Femur (tissue), 1 donor: ENCODE data around the gene FOXB1.
A peak's percentile ranks its signal among the peaks of the same experiment; 100 is the strongest.

Experiments
- DNase-seq: peaks from one replicate; pipeline ENCODE4 v3.0.0-alpha.2; 2017

FOXB1 gene

DNA sequence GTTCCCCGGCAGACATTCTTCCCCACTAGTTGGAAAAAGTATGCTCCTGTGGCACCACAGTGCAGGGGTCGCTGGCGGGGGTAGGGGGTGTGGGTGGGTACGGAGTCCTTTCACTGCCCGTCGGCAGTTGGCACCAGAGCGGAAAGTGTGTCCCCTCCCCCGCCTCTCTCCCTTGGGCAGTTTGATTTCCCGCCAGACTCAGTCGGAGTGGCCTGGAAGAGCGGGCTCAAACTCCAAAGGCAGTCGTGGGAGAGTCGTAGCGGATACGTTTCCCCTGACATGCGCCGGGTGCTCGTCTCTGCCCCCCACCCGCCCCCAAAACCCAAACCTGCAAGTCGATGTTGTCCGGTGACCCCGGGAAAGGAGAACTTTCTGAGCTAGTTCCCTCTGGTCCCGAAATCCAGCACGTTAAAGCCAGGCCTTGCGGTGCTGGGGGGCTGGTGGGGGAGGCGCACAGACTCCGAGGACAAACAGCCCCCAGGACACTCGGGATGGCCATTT is 4.4 kb upstream of the FOXB1 start:
- no peak for DNase-seq

- no peak for DNase-seq
Measured at GRCh38 chr15:60000113-60000823, 3.8 kb upstream of the FOXB1 start.

DNA sequence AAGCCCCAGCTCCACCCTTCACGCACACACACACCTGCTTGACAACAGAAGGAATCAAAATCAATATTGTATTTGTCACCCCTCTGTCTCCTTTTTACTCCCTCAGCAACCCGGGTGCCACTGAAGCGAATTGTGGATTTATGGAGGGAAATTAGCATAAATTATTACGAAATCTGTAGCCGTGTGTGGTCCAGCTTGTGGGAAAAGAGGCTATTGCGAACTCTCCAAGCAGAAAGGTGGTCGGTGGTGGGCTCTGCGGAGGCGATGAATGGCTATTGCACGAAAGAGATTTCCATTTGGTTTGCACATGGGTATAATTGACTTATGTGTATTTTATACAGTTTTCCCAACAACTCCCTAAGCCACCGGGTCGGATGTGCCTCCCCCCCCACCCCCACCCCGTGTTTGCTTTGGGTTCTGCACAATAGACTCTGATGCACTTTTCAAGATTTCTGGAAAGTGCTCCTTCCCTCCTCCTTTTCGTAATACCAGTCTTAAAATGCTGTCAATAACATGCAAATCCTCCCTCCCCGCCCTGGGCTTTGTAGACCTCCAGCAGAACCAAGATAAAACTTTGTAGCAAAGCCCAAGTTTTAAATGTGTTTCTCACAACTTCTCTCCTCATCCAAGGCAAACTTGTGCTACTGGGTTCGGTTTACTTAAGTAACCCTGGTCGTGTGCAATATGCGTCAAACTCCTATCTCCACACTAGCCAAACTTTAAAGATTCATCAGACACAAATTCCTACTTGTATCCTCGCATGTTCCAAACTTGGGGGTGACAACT is 3.1 kb upstream of the FOXB1 start:
- no peak for DNase-seq

- DNase-seq, result no peak
Measured at GRCh38 chr15:60001610-60002527, 2.2 kb upstream of the FOXB1 start.

DNA sequence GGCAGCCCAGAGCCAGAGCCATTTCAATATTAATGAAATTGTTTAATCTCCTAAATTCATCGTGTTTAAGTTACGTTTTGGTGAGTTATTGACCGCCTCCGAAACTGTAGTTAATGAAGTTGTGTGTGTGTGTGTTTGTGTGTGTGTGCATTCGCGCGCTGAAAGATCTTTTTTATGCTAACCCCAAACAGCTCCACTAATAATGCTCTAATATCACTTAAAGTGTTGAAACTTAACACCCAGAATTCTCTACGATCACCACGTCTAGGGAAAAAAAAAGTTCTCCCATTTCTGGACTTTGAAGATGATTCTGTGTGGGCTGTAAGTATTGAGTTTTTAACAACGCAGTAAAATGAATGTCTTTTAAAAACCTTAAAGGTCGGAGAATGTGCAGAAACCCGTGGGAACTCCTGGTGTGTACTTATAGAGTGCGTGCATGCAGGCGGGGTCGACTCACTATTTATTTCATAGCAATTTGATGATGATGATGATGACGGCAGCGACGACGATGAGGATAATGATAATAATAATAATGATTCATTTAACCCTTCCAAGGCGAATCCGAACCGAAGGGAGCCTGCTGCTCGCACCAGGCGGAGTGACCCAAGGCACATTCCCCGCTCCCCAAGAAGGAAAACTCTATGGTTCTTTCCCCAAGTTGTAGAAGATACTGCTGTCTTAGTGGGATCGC is 1.4 kb upstream of the FOXB1 start:
- DNase-seq, result no peak

GRCh38 chr15:60003243-60004008 is 685 bp upstream of the FOXB1 start:
- DNase-seq, result no peak

DNA sequence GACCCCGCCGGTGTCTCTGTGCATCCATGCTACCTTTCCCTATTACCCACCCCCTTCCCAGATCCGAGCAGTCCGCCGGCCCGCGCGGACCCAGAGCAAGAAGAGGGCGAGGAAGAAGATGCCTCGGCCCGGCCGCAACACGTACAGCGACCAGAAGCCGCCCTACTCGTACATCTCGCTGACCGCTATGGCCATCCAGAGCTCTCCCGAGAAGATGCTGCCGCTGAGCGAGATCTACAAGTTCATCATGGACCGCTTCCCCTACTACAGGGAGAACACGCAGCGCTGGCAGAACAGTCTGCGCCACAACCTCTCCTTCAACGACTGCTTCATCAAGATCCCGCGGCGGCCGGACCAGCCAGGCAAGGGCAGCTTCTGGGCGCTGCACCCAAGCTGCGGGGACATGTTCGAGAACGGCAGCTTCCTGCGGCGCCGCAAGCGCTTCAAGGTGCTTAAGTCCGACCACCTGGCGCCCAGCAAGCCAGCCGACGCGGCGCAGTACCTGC is 788 bp downstream of the FOXB1 start:
- DNase-seq, result no peak

DNA sequence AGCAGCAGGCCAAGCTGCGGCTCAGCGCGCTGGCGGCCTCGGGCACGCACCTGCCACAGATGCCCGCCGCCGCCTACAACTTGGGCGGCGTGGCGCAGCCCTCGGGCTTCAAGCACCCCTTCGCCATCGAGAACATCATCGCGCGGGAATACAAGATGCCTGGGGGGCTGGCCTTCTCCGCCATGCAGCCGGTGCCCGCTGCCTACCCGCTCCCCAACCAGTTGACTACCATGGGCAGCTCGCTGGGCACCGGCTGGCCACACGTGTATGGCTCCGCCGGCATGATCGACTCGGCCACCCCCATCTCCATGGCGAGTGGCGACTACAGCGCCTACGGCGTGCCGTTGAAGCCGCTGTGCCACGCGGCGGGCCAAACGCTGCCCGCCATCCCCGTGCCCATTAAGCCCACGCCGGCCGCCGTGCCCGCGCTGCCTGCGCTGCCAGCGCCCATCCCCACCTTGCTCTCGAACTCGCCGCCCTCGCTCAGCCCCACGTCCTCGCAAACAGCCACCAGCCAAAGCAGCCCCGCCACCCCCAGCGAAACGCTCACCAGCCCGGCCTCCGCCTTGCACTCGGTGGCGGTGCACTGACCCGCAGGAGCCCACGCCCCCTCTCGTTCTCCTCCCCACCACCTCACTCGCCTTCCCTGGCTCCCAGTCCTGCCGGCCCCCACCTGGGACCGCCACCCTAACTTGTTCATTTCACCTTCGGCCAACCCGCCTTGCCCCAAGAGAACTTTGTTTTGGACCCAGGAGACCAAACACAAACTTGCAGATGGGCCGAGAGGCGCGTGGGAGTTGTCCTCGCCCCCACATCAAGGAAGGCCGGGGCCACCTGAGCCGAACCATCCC is 1.5 kb downstream of the FOXB1 start:
- DNase-seq, result no peak

DNA sequence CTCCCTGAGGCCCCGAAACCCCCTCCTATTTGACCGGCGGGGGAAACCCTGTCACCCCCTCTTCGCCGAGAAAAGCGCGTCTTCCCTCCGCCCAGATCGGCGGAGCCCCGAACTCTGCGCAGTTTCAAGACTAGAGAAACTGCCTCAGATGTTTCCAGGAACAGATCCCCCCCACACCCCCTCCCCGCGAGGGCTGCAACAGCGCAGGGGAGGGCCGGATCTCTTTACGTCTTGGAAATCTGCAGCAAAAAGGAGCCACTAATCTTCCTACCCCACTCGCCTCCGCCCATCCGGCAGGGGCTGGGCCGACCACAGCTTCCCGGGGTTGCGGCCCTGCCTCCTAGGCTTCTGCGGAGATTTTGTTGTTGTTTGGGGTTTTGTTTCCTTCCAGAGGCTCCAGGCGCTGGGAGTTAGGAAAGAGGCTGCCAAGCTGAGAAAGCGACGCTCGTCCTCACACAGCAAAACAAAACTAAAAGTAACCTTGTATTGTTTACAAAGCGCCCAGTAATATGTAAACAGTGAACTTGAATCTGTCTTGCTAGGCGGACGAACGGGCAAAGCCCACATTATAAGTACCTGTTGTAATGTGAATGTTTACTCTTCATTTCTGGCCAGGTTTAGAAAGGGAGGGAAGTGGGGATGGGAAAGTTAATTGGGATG is 2.2 kb downstream of the FOXB1 start:
- peak; percentile 68 for DNase-seq

GRCh38 chr15:60006873-60007272 is 2.8 kb downstream of the FOXB1 start:
- DNase-seq, result no peak

- DNase-seq, result no peak
Measured at GRCh38 chr15:60009124-60009960, 5.2 kb downstream of the FOXB1 start.

- DNase-seq, result no peak
Measured at GRCh38 chr15:60009980-60010732, 6.0 kb downstream of the FOXB1 start.

DNA sequence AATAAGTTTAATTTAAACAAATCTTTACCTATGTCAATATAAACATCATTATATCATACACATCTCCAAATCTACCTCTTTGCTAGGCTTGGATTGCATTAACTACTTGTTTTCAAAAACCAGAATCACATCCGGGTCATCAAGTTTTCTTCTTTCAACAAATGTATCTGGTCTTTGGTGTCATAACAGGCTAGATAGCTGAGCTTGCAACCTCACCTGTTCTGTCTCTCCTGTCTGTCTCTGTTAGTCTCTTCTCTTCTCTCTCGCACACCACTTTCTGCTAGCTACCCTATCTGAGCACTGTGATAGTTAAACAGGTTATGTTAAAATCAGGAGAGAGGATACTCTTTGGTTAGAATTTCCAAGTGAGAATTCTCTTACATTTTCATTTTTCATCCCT is 6.7 kb downstream of the FOXB1 start:
- no peak for DNase-seq

GRCh38 chr15:60012695-60013094 is 8.6 kb downstream of the FOXB1 start:
- DNase-seq, result no peak

DNA sequence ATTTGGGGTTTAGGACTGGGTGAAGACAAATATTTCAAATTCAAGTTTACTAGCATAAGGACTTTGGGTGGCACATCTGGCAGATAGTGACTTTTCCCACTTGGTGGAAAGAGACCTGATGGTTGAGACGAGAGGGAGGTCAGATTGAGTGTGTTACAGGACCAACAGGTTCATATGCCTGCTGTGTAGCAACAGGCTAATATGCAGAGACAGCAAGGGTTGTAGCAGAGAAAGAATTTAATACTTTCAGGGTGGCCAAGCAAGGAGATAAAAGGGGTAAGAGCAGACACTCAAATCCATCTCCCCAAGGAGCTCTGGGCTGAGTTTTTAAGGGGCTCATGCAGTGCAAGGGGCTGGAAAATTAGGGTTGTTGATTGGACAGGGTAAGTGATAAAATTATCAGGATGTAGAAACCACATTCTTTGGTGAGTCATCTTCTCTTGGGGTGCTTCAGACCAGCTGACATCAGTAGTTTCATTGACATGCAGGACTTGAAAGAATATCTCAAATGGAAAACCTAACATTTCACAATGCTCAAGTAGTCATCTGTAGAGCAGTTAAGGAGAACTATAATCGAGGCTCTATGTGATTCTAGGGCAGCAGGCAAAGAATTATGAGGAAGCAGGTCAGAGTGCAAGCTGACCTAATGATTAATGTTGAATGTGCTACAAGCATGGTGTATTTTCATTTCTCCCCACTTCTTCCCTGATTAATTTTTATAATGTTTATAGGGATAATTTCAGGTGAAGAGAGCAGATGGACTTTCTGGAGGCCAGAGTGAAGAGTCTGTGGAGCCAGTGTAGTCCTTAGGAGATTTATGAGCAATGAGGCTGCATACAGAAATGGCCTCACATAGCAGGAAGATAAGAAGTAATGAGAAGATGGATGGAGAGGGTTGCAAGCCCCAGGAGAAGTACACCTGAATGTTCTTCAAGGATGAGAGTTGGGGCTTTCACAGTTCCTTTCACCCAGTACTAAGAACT is 13.7 kb downstream of the FOXB1 start:
- no peak for DNase-seq

DNA sequence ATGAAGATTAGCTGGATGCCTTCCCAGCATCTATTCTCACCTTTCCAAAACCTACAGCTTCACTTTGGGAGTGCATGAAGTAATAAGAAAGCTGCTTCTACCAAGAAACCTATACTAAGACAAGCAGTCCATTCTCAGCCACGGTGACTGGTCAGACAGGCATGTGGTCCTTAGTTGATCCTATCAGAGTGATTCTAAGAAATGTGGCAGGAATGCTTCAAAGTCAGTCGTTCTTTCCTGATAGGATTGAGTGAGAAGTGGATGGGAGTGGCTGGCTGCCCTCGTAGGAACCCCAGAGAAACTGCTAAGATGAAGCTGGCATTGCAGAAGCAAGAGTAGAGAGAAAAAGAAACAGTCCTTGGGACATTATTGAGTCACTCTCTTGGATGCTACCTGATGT is 16.6 kb downstream of the FOXB1 start:
- DNase-seq, result no peak
